Cortex of kidney (tissue), 1 donor: ENCODE data around the gene MLXIPL.

Experiments used
- DNase-seq: peaks from one replicate; lab custom pipeline; 2025; lab: John Stamatoyannopoulos, UW

Gene MLXIPL

DNA sequence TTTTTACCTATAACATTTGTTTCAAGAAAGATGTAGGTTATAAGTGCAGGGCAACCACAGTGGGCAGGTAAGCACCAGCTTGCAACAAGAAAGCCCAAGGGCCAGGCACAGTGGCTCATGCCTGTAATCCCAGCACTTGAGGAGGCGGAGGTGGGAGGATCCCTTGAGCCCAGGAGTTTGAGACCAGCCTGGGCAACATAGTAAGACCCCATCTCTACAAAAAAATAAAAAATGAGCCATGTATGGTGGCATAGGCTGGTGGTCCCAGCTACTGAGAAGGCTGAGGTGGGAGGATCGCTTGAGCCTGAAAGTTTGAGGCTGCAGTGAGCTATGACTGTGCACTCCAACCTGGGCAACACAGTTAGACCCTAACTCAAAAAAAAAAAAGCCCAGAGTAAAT, 79.6 kb downstream of the MLXIPL start:
- DNase-seq, result no peak
